HEK293T (cell line): ENCODE data around the gene AK5.

ENCODE experiments used
- ARNT ChIP-seq: fragments of 450-650 bp; IDR thresholded peaks from 2 replicates; pipeline ENCODE4 v1.6.1; 2017; ENCODE audit warnings: mild to moderate bottlenecking
- BHLHE40 ChIP-seq: fragments of 450-650 bp; IDR thresholded peaks from 2 replicates; pipeline ENCODE4 v1.6.1; 2016; ENCODE audit warnings: mild to moderate bottlenecking, moderate library complexity, borderline replicate concordance
- ELF4 ChIP-seq: fragments of 450-650 bp; IDR thresholded peaks from 2 replicates; pipeline ENCODE4 v1.6.1; 2017; ENCODE audit warnings: antibody characterized with exemption
- FOXM1 ChIP-seq: fragments of 450-650 bp; IDR thresholded peaks from 2 replicates; pipeline ENCODE4 v1.6.1; 2017; ENCODE audit warnings: mild to moderate bottlenecking, borderline replicate concordance
- SP1 ChIP-seq: fragments of 450-650 bp; IDR thresholded peaks from 2 replicates; pipeline ENCODE4 v1.6.1; 2017

- TF ChIP-seq ARNT (no peak), FOXM1 (no peak), SP1 (no peak), BHLHE40 (no peak), ELF4 (no peak)
Observed at GRCh38 chr1:77382366-77382765, 100.5 kb downstream of the AK5 start.
